Left ventricle myocardium inferior (tissue), 1 donor: ENCODE results near the gene MYO5C. TPM values are rescaled to one million over a fixed set of nuclear protein-coding genes. Genes with fewer than 3 reads are reported as not detected.

Experiments
- DNase-seq: peaks from one replicate; pipeline ENCODE4 v3.0.0-alpha.2; 2020
- H3K27ac ChIP-seq: fragments of 200-600 bp; replicated peaks from 2 replicates; pipeline ENCODE4 v1.8.0; 2021
- H3K27me3 ChIP-seq: fragments of 200-600 bp; 2 replicates; pipeline ENCODE4 v1.8.0; 2021; ENCODE audit warnings: low read depth
- H3K36me3 ChIP-seq: fragments of 200-600 bp; 2 replicates; pipeline ENCODE4 v1.8.0; 2021
- H3K4me1 ChIP-seq: fragments of 200-600 bp; 2 replicates; pipeline ENCODE4 v1.8.0; 2021
- H3K4me3 ChIP-seq: fragments of 200-600 bp; 2 replicates; pipeline ENCODE4 v1.8.0; 2021; ENCODE audit warnings: mild to moderate bottlenecking, moderate library complexity
- H3K9me3 ChIP-seq: fragments of 200-600 bp; replicated peaks from 2 replicates; pipeline ENCODE4 v1.8.0; 2021
- CTCF ChIP-seq: fragments of 200-600 bp; IDR thresholded peaks from 2 replicates; pipeline ENCODE4 v1.8.0; 2021; ENCODE audit warnings: antibody characterized with exemption, mild to moderate bottlenecking, borderline replicate concordance
- intact Hi-C: fragments of 100-400 bp; cut with micrococcal nuclease; formaldehyde crosslinking; loops from one replicate; pipeline ENCODE4 v1.11.0; 2022
- long read RNA-seq: library from polyadenylated mRNA; unstranded; transcript quantifications from one replicate; pipeline ENCODE4 v2.0.0, GENCODE V29; 2021
- total RNA-seq: library from RNA; stranded (reverse); fragmentation: NEBNext Ultra II Directional; extraction: Animal tissue kit (Norgen Biotek cat#: 25700); gene quantifications from one replicate; pipeline ENCODE4 v1.2.1, GENCODE V29; 2021
- donor health status: DM: no; HTN: yes; CAD: no; lungs with severe emphysema.

The MYO5C gene
- 2.9 TPM for total RNA-seq
- long read RNA-seq: 0 reads

- Histone ChIP-seq H3K9me3 (no peaks in the 10 kb centered on the region), H3K4me1 (peaks cover 19% of the 10 kb centered on the region), H3K36me3 (no peaks in the 10 kb centered on the region), H3K4me3 (peak within 1 kb of the TSS; percentile 79), H3K27me3 (peaks cover 17% of the 10 kb centered on the region), H3K27ac (peak within 1 kb of the TSS; percentile 61)
- intact Hi-C loops: no loop called here
- peak; percentile 80 for DNase-seq
- no peak for TF ChIP-seq CTCF
Observed at GRCh38 chr15:52295421-52296001, at the start of gene MYO5C. TSS of gene MYO5C (minus strand) at chr15:52295804. CDS start at chr15:52295636, 168 bp downstream.

GRCh38 chr15:52344592-52344991 lies 49.0 kb upstream of the MYO5C start:
- H3K36me3 ChIP-seq: peaks cover 7% of the 10 kb centered on the region
- no peak for TF ChIP-seq CTCF

GRCh38 chr15:52343831-52344230 lies 48.2 kb upstream of the MYO5C start:
- no peak for TF ChIP-seq CTCF
- no peaks in the 10 kb centered on the region for H3K9me3 ChIP-seq
- H3K27ac ChIP-seq: peak overlapping the region; percentile 49
- peaks cover 32% of the 10 kb centered on the region for H3K4me1 ChIP-seq
- H3K36me3 ChIP-seq: peaks cover 7% of the 10 kb centered on the region
- no peak for DNase-seq
- H3K27me3 ChIP-seq: no peaks in the 10 kb centered on the region
- intact Hi-C loops: no loop called here
- no peak overlapping the region for H3K4me3 ChIP-seq

More at GRCh38 chr15:52344592-52344991, 49.0 kb upstream of the MYO5C start:
- no peaks in the 10 kb centered on the region for H3K9me3 ChIP-seq
- H3K4me1 ChIP-seq: peaks cover 39% of the 10 kb centered on the region
- peak overlapping the region; percentile 49 for H3K27ac ChIP-seq
- intact Hi-C loops: no loop called here
- no peak overlapping the region for H3K4me3 ChIP-seq
- DNase-seq: no peak
- no peaks in the 10 kb centered on the region for H3K27me3 ChIP-seq

GRCh38 chr15:52340093-52340492 lies 44.5 kb upstream of the MYO5C start:
- no peak overlapping the region for H3K4me3 ChIP-seq
- no peak overlapping the region for H3K27ac ChIP-seq
- H3K36me3 ChIP-seq: peaks cover 6% of the 10 kb centered on the region
- TF ChIP-seq CTCF: no peak
- no peak for DNase-seq
- H3K27me3 ChIP-seq: no peaks in the 10 kb centered on the region
- intact Hi-C loops: no loop called here
- peaks cover 28% of the 10 kb centered on the region for H3K4me1 ChIP-seq
- no peaks in the 10 kb centered on the region for H3K9me3 ChIP-seq

GRCh38 chr15:52338891-52339290 lies 43.3 kb upstream of the MYO5C start:
- no peak overlapping the region for H3K4me3 ChIP-seq
- TF ChIP-seq CTCF: no peak
- H3K27me3 ChIP-seq: no peaks in the 10 kb centered on the region
- peaks cover 9% of the 10 kb centered on the region for H3K36me3 ChIP-seq
- H3K27ac ChIP-seq: no peak overlapping the region
- intact Hi-C loops: no loop called here
- DNase-seq: no peak
- H3K4me1 ChIP-seq: peaks cover 19% of the 10 kb centered on the region
- no peaks in the 10 kb centered on the region for H3K9me3 ChIP-seq

GRCh38 chr15:52338058-52338457 lies 42.5 kb upstream of the MYO5C start:
- peaks cover 17% of the 10 kb centered on the region for H3K4me1 ChIP-seq
- no peak overlapping the region for H3K4me3 ChIP-seq
- no peaks in the 10 kb centered on the region for H3K9me3 ChIP-seq
- TF ChIP-seq CTCF: no peak
- H3K36me3 ChIP-seq: peaks cover 9% of the 10 kb centered on the region
- intact Hi-C loops: no loop called here
- H3K27ac ChIP-seq: peak overlapping the region; percentile 48
- DNase-seq: no peak
- H3K27me3 ChIP-seq: no peaks in the 10 kb centered on the region
